GM23248 (cell line): Measurements from ENCODE around the gene DIAPH1.

Experiments
- EZH2 ChIP-seq: fragments of 200-600 bp; sonication (generic); IDR thresholded peaks from 2 replicates; pipeline ENCODE4 v1.6.1; 2018; ENCODE audit warnings: antibody characterized with exemption, mild to moderate bottlenecking; ENCODE audit not compliant: insufficient read depth, poor library complexity, severe bottlenecking
- EZH2phosphoT487 ChIP-seq: fragments of 200-600 bp; sonication (generic); IDR thresholded peaks from 2 replicates; pipeline ENCODE4 v1.6.1; 2018; ENCODE audit warnings: antibody characterized with exemption, moderate library complexity, mild to moderate bottlenecking, low read depth; ENCODE audit not compliant: insufficient read depth

DNA sequence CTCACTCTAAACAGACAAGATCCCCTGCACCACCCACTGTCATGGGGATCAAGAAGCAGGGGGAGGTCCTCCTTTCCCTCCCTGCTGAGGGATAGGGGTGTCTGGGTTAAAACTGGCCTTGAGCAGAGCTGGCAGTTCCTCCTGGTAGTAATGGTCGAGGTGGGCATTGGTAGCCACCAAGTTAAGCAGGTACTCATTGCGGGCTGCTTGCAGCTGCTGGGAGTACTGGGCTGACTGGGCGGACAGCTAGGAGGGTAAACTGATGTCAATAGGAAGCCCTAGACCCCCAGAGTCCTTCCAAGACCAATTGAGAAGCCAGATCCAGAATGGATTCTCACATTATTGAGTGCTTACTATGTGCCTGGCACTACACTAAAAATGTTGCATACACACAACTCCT is 29.1 kb upstream of the DIAPH1 start:
- TF ChIP-seq EZH2 (no peak), EZH2phosphoT487 (no peak)
